Lower lobe of right lung (tissue), 2 donors: ENCODE results near the gene TTLL6. TPM values are rescaled to one million over a fixed set of nuclear protein-coding genes. Genes with fewer than 3 reads are reported as not detected.

Experiments used
- ATAC-seq, 2 donors: fragments of 200-7000 bp; cut with Tn5 transposase; one replicate each; pipeline ENCODE4 v1.9.1; 2020 to 2022; ENCODE audit warnings: mild to moderate bottlenecking in 2 of 2, moderate library complexity in 2 of 2
- DNase-seq: peaks from one replicate; pipeline ENCODE4 v3.0.0-alpha.2; 2020
- H3K27ac ChIP-seq: fragments of 200-600 bp; one replicate; pipeline ENCODE4 v1.8.0; 2022
- H3K27me3 ChIP-seq: fragments of 200-600 bp; one replicate; pipeline ENCODE4 v1.8.0; 2022; ENCODE audit warnings: low read depth
- H3K36me3 ChIP-seq: fragments of 200-600 bp; one replicate; pipeline ENCODE4 v1.8.0; 2022; ENCODE audit warnings: mild to moderate bottlenecking
- H3K4me1 ChIP-seq: fragments of 200-600 bp; one replicate; pipeline ENCODE4 v1.8.0; 2022
- H3K4me3 ChIP-seq: fragments of 200-600 bp; one replicate; pipeline ENCODE4 v1.8.0; 2022; ENCODE audit warnings: mild to moderate bottlenecking
- H3K9me3 ChIP-seq: fragments of 200-600 bp; one replicate; pipeline ENCODE4 v1.8.0; 2022
- intact Hi-C: fragments of 100-400 bp; cut with DNase I; formaldehyde crosslinking; loops from one replicate; pipeline ENCODE4 v1.11.0; 2022
- total RNA-seq: library from RNA; stranded (reverse); fragmentation: NEBNext Ultra II Directional; extraction: Animal tissue kit (Norgen Biotek cat#: 25700); gene quantifications from one replicate; pipeline ENCODE4 v1.2.1, GENCODE V29; 2021
- TF ChIP-seq, protein P1 (sequence below): fragments of 200-600 bp; IDR thresholded peaks from one replicate; pipeline ENCODE4 v1.8.0; 2022; ENCODE audit warnings: antibody characterized with exemption, mild to moderate bottlenecking
- donor health status: DM: no; HTN: yes; CAD: no; lungs with severe emphysema.

Gene TTLL6
- total RNA-seq, 1 donor from 2014 or later: 2.7 TPM

DNA sequence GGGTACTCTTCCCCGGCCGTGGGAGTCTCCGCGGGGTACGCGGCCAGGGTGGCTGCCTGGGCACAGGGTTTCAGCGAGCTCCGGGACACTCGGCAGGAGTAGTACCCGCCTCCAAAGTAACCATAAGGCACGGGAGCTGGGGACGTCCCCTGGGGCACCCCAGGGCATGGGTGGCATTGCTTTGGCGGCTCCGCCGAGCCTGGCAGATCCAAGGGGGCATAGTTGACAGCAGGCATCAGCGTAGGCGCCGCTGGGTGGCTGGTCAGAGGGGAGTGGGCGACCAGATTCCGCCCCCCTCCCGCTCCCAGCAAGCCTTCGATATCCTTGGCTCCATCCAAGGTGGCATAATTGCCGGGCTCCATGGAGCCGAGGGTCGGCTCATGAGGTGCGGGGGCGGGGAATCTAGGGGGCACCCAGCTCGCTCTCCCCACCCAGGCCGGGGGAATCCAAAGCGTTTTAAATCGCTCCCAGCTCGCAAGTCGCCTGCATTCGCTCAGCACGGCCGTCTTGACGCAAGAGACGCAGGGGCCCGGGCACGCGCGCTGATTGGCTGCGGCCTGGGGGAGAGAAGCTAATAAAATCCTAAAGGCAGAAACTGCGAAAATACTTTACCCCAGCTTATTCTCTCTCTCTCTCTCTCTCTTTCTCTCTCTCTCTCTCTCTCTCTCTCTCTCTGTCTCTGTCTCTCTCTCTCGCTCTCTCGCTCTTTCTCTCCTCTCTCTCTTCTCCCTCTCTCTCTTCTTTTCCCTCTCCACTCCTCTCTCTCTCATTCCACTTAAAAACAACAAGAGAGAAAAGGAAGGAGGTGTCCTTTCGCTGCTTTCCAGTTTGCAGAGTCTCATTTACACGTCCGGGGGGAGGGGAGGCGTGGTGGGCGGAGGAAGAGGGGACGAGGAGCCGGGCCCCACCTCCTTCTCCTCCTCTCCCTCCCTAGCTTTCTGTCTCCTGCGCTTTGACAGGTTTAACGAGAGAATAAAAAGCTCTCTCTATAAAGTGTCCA is 88.5 kb downstream of the TTLL6 start, which contains the start of gene HOXB13:
HOXB13 (minus strand) TSS at position 519 of the 1,000 bp plus-strand sequence; CDS start at position 362, 157 bp downstream.
- no peaks in the 10 kb centered on the region for H3K9me3 ChIP-seq
- H3K4me1 ChIP-seq: peaks cover 26% of the 10 kb centered on the region
- intact Hi-C loops: no loop called here
- DNase-seq (no peak), ATAC-seq (no peak)
- H3K4me3 ChIP-seq: peak within 1 kb of the TSS; percentile 24
- peaks cover 98% of the 10 kb centered on the region for H3K27me3 ChIP-seq
- H3K36me3 ChIP-seq: no peaks in the 10 kb centered on the region
- H3K27ac ChIP-seq: no peak within 1 kb of the TSS
- TF ChIP-seq, protein P1, sequence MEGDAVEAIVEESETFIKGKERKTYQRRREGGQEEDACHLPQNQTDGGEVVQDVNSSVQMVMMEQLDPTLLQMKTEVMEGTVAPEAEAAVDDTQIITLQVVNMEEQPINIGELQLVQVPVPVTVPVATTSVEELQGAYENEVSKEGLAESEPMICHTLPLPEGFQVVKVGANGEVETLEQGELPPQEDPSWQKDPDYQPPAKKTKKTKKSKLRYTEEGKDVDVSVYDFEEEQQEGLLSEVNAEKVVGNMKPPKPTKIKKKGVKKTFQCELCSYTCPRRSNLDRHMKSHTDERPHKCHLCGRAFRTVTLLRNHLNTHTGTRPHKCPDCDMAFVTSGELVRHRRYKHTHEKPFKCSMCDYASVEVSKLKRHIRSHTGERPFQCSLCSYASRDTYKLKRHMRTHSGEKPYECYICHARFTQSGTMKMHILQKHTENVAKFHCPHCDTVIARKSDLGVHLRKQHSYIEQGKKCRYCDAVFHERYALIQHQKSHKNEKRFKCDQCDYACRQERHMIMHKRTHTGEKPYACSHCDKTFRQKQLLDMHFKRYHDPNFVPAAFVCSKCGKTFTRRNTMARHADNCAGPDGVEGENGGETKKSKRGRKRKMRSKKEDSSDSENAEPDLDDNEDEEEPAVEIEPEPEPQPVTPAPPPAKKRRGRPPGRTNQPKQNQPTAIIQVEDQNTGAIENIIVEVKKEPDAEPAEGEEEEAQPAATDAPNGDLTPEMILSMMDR: no peak

DNA sequence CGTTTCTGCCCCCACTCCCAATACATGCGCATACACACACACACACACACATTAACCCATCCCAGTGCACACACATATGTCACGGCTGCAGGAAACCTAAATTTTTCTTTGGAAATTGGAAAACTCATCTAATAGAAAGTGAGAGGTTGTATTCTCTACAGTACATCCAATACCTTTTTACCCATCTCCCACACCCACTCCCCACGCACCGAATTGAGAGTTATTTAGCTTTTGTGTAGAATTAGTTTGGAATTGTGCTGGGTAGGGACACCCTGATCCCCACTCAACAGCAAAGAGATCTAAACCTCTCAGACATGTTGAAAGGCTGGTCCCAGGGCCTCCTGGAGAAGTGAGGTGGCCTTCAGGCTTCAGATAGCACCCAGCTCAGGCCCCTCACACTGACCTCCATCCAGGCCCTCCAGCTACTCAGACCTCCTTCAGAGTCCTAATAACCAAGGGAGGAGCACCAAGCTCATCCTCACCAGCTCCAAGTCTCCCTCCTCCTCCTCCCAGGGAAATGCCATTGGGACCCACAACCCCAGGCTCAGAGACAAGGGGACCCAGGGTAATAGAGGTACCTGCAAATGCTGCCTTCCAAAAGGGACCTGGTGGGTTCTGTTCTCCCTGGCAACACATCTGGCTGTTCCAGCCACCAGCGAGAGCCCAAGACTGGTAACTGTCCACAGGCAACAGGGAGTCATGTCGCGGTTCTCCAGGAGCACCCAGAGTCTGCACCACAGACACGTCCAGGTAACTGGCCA is 89.4 kb downstream of the TTLL6 start:
- H3K27me3 ChIP-seq: peaks cover 98% of the 10 kb centered on the region
- H3K9me3 ChIP-seq: no peaks in the 10 kb centered on the region
- DNase-seq: no peak
- peaks cover 33% of the 10 kb centered on the region for H3K4me1 ChIP-seq
- ATAC-seq: no peak
- no peak overlapping the region for H3K27ac ChIP-seq
- H3K4me3 ChIP-seq: no peak overlapping the region
- intact Hi-C loops: no loop called here
- H3K36me3 ChIP-seq: no peaks in the 10 kb centered on the region
- TF ChIP-seq, protein P1: no peak

DNA sequence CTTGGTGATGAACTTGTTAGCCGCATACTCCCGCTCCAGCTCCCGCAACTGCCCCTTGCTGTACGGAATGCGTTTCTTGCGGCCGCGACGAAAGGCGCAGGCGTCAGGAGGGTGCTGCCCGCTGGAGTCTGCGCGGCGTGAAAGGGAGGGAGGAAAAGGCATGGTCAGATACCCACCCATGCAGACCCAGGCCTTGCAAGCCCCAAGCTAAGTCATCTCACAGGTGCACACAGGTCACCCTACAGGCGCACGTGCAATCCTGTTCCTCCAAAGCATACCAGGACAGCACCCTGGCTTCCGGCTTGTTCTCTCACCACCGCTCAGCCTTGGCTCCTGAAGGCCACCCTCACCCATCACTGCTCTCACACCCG is 90.1 kb downstream of the TTLL6 start:
- ATAC-seq: no peak
- H3K9me3 ChIP-seq: no peaks in the 10 kb centered on the region
- H3K27ac ChIP-seq: no peak overlapping the region
- H3K4me1 ChIP-seq: peaks cover 33% of the 10 kb centered on the region
- no peak for DNase-seq
- no peaks in the 10 kb centered on the region for H3K36me3 ChIP-seq
- peaks cover 99% of the 10 kb centered on the region for H3K27me3 ChIP-seq
- no peak overlapping the region for H3K4me3 ChIP-seq
- TF ChIP-seq, protein P1: no peak
- intact Hi-C loops: no loop called here

DNA sequence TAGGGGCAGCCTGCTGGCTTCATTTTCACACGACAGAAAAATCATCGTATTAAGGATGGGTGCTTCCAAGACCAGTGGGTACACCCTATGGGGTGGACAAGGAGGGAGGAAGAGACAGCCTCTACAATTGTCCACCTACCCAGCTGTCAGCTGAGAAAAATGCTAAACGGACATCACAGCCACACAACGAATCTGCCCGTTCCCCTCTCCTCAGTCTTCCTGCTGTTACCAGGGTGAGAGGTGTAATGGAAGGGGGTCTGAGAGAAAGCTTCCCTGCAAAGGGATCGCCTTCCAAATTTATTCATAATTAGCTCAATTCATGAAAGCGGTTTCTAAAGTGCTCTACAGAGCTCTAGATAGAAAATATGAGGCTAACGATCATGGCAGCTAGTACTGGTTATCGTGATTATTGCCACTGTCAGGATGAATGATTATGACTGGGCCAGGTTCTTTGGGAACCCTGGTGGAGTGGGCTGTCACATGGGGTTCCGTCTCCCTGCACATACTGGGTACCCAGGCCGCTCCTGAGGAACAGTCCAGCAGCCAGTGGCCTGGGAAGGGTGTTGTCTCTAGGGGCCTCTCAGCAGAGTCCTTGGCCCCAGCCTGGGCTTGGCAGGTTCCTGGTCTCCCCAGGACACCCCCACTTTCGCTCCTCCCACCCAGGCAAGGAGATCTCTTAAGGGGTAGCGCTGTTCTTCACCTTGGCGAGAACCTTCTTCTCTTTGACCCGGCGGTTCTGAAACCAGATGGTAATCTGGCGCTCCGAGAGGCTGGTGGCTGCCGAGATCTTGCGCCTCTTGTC is 90.7 kb downstream of the TTLL6 start:
- intact Hi-C loops: no loop called here
- DNase-seq (no peak), ATAC-seq (no peak)
- Histone ChIP-seq H3K27ac (no peak overlapping the region), H3K27me3 (peaks cover 99% of the 10 kb centered on the region), H3K4me1 (peaks cover 33% of the 10 kb centered on the region), H3K36me3 (no peaks in the 10 kb centered on the region), H3K9me3 (no peaks in the 10 kb centered on the region), H3K4me3 (no peak overlapping the region)
- TF ChIP-seq, protein P1: no peak
